ENCODE measurements around the gene CYP26B1. TPM values are rescaled to one million over a fixed set of nuclear protein-coding genes. Genes with fewer than 3 reads are reported as not detected.

CYP26B1 gene
- total and polyA plus RNA-seq, 3 donors from 2014 or later, result 31.6 to 86.2 (median 42.1) TPM

DNA sequence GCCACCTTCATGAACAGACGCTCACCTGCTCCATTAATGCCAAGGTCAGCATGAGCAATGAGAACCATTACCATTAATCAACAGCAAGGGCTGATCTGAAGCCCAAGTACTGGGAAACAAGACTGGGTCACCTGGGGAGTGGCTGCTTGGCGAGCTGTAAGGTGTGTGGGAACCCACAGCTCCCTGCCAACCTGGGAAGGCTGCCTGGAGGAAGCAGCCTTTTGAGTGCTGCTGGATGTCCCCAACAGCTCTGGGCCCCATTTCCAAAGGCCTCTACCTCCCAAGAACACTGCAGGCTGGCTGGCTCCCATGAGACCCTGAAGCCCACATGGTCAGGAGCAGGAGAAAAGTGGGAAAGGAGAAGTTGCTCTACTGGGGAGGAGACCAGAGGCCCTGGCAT is 62.1 kb downstream of the CYP26B1 start:
- intact Hi-C loops (cut with DNase I; ENCODE audit: low total_unique reads), result no loop called here
- Histone ChIP-seq H3K36me3 (ENCODE audit: low read depth, missing control alignments) (no peaks in the 10 kb centered on the region), H3K4me1 (no peaks in the 10 kb centered on the region), H3K27ac (no peak overlapping the region), H3K27me3 (no peaks in the 10 kb centered on the region), H3K9me3 (no peaks in the 10 kb centered on the region), H3K4me3 (no peak overlapping the region)
- no peak for DNase-seq
- WGBS, 2 donors, result 81 to 96% methylated on average over 2 of the region's 2 CpGs
- TF ChIP-seq, protein P1, sequence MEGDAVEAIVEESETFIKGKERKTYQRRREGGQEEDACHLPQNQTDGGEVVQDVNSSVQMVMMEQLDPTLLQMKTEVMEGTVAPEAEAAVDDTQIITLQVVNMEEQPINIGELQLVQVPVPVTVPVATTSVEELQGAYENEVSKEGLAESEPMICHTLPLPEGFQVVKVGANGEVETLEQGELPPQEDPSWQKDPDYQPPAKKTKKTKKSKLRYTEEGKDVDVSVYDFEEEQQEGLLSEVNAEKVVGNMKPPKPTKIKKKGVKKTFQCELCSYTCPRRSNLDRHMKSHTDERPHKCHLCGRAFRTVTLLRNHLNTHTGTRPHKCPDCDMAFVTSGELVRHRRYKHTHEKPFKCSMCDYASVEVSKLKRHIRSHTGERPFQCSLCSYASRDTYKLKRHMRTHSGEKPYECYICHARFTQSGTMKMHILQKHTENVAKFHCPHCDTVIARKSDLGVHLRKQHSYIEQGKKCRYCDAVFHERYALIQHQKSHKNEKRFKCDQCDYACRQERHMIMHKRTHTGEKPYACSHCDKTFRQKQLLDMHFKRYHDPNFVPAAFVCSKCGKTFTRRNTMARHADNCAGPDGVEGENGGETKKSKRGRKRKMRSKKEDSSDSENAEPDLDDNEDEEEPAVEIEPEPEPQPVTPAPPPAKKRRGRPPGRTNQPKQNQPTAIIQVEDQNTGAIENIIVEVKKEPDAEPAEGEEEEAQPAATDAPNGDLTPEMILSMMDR (IDR thresholded peaks at IDR 0.05), result no peak
- no peak for TF ChIP-seq POLR2A (IDR thresholded peaks at IDR 0.05)

DNA sequence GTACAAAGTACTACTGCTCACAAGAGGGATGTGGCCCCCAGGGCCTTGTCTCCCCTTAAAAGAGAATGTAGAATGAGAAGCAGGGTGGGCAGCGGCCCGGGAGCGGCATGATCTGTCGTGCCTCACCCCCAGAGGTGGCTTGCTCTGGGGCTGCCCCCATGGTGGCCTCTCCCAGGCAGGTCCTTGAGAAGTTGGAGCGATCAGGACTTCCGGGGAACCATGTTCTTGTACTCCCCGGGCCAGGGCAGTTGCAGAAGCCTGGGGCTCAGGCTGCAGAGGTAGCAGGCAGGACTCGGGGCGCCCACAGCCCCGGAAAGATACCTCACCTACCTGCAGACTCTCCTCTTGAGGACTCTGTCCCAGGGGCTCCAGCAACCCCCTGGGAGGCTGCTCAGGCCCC is 62.6 kb downstream of the CYP26B1 start:
- no peaks in the 10 kb centered on the region for H3K4me1 ChIP-seq
- no peak for DNase-seq
- H3K36me3 ChIP-seq (ENCODE audit: low read depth, missing control alignments), result no peaks in the 10 kb centered on the region
- no peaks in the 10 kb centered on the region for H3K27me3 ChIP-seq
- WGBS, 2 donors, result 90 to 96% methylated on average over 2 to 10 of the region's 10 CpGs
- intact Hi-C loops (cut with DNase I; ENCODE audit: low total_unique reads), result no loop called here
- TF ChIP-seq, protein P1 (IDR thresholded peaks at IDR 0.05), result no peak
- no peak for TF ChIP-seq POLR2A (IDR thresholded peaks at IDR 0.05)
- no peak overlapping the region for H3K27ac ChIP-seq
- no peak overlapping the region for H3K4me3 ChIP-seq
- no peaks in the 10 kb centered on the region for H3K9me3 ChIP-seq

DNA sequence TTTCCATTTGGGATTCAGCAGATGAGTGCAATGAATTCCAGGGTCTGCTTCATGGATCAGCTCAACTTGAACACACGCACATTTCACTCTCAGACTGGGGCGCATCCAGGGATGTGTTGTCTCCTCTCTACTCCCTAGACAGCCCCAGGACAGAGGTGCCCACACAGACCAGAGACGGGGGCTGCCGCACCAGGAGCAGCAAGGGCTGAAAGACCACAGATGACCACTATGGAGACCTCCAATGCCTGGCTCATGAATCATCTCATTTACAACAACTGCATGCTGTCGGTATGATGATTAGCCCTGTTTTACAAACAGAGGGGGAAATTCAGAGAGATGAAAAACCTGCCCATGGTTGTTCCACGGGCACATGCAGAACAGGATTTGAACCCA is 63.1 kb downstream of the CYP26B1 start:
- H3K4me1 ChIP-seq, result no peaks in the 10 kb centered on the region
- no peaks in the 10 kb centered on the region for H3K9me3 ChIP-seq
- intact Hi-C loops (cut with DNase I; ENCODE audit: low total_unique reads), result no loop called here
- WGBS, 2 donors, result 86 to 89% methylated on average over 6 of the region's 6 CpGs
- H3K27me3 ChIP-seq, result no peaks in the 10 kb centered on the region
- H3K27ac ChIP-seq, result no peak overlapping the region
- no peak for TF ChIP-seq POLR2A (IDR thresholded peaks at IDR 0.05)
- TF ChIP-seq, protein P1 (IDR thresholded peaks at IDR 0.05), result no peak
- no peaks in the 10 kb centered on the region for H3K36me3 ChIP-seq (ENCODE audit: low read depth, missing control alignments)
- H3K4me3 ChIP-seq, result no peak overlapping the region
- no peak for DNase-seq

DNA sequence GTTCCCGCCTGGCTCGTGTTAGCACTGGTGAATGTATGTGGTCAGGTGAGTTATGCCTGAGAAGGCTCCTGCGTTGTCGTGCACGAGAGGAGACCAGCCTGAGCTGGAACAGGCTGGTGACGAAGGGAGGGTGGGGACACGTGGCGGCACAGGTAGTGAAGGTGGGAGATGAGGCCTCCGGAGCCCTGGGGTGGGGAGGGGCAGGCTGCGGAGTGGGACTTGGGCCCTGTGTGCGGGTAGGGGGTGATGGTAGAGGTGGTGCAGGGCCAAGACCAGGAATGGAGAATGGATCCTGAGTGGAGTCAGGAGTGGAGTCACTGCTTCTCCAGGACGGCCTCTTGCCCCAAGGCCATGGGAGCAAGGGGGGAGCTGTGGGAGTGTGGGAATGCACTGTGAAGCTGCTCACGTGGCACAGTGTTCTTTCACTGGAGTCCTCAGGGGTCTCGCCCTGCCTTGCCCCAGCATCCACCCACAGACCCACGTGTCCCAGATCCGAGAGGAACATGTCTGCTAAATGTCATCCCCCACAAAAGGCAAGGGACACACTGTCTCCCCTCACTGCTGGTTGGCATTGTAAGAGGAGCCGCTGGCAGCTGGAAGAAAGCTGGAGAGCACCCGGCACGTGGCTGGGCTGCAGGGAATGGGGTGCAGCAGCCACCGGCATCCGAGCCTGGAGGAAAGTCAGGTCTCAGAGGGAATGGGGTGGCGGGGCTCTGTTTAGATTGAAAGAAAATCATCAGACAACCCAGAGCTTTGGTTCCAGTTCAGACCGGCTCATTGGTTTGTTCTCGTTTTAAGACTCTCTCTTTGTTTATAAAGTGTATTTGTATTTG is 63.7 kb downstream of the CYP26B1 start:
- H3K4me3 ChIP-seq, result no peak overlapping the region
- H3K27ac ChIP-seq, result no peak overlapping the region
- DNase-seq, result no peak
- intact Hi-C loops (cut with DNase I; ENCODE audit: low total_unique reads), result no loop called here
- no peaks in the 10 kb centered on the region for H3K27me3 ChIP-seq
- H3K4me1 ChIP-seq, result no peaks in the 10 kb centered on the region
- TF ChIP-seq POLR2A (IDR thresholded peaks at IDR 0.05), result no peak
- TF ChIP-seq, protein P1 (IDR thresholded peaks at IDR 0.05), result no peak
- 61 to 62% methylated on average over 24 of the region's 24 CpGs for WGBS, 2 donors
- H3K9me3 ChIP-seq, result no peaks in the 10 kb centered on the region
- H3K36me3 ChIP-seq (ENCODE audit: low read depth, missing control alignments), result no peaks in the 10 kb centered on the region

DNA sequence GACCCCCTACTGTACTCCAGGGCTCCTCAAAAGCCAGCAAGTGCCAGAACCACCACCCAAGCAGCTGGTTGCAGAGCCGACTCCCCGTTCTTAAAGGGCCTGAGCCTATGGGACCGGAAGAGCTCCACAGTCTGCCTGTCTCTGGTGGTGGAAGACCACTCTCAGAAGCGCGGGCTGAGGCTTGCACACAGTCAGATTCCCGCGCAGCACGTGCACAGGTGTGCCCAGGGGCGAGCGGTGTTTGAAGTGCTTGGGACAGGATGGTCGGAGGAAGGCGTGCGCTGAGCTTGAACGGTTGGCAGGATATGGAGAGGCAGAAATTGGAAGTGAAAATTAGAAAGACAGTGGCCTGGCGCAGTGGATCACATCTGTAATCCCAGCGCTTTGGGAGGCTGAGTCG is 64.8 kb downstream of the CYP26B1 start:
- DNase-seq, result no peak
- no peaks in the 10 kb centered on the region for H3K27me3 ChIP-seq
- intact Hi-C loops (cut with DNase I; ENCODE audit: low total_unique reads), result no loop called here
- no peaks in the 10 kb centered on the region for H3K36me3 ChIP-seq (ENCODE audit: low read depth, missing control alignments)
- no peaks in the 10 kb centered on the region for H3K9me3 ChIP-seq
- WGBS, 2 donors, result 95% methylated on average over 15 to 17 of the region's 17 CpGs
- TF ChIP-seq, protein P1 (IDR thresholded peaks at IDR 0.05), result no peak
- TF ChIP-seq POLR2A (IDR thresholded peaks at IDR 0.05), result no peak
- no peaks in the 10 kb centered on the region for H3K4me1 ChIP-seq
- no peak overlapping the region for H3K4me3 ChIP-seq
- H3K27ac ChIP-seq, result no peak overlapping the region

All from testis (tissue), 3 donors.